Gastroesophageal sphincter (tissue), 4 donors: ENCODE results near the gene C4orf36. TPM values are rescaled to one million over a fixed set of nuclear protein-coding genes. Genes with fewer than 3 reads are reported as not detected.

Source experiments
- ATAC-seq: fragments of 150-250 bp; one replicate; pipeline ENCODE4 v1.9.1; 2016; ENCODE audit warnings: mild to moderate bottlenecking, moderate library complexity
- H3K27ac ChIP-seq, 4 donors: fragments of 200-600 bp; sonication (generic) in 3 of 4; 1 replicate in 3 of 4; 2 replicates in 1 of 4; pipeline ENCODE4 v1.5.1; 2016 to 2019
- H3K27me3 ChIP-seq: fragments of 200-600 bp; sonication (generic); one replicate; pipeline ENCODE4 v1.5.1; 2019
- H3K36me3 ChIP-seq, 2 donors: fragments of 200-600 bp; sonication (generic); one replicate each; pipeline ENCODE4 v1.5.1; 2019; ENCODE audit warnings: control low read depth in 1 of 2
- H3K4me1 ChIP-seq, 3 donors: fragments of 200-600 bp; sonication (generic); 1 replicate in 2 of 3; 2 replicates in 1 of 3; pipeline ENCODE4 v1.5.1; 2016 to 2019; ENCODE audit warnings: control low read depth in 2 of 3
- H3K4me3 ChIP-seq, 2 donors: fragments of 200-600 bp; sonication (generic); one replicate each; pipeline ENCODE4 v1.5.1; 2019; ENCODE audit warnings: mild to moderate bottlenecking in 1 of 2, moderate library complexity in 1 of 2
- H3K9me3 ChIP-seq, 3 donors: fragments of 200-600 bp; sonication (generic); one replicate each; pipeline ENCODE4 v1.5.1; 2017 to 2019; ENCODE audit warnings: control low read depth in 2 of 3
- EP300 ChIP-seq: sonication (generic); formaldehyde crosslinking; IDR thresholded peaks from one replicate; pipeline ENCODE4 v1.6.1; 2017; ENCODE audit warnings: antibody characterized with exemption, mild to moderate bottlenecking
- POLR2A ChIP-seq, 2 donors: fragments of 450-650 bp; IDR thresholded peaks; one replicate each; pipeline ENCODE4 v1.6.1; 2017; ENCODE audit warnings: antibody characterized with exemption in 2 of 2, mild to moderate bottlenecking in 2 of 2, moderate library complexity in 1 of 2
- POLR2AphosphoS5 ChIP-seq: sonication (generic); formaldehyde crosslinking; IDR thresholded peaks from one replicate; pipeline ENCODE4 v1.6.1; 2017; ENCODE audit warnings: antibody characterized with exemption
- WGBS, 2 donors: methylation state at CpG; one replicate each; pipeline ENCODE4 v1.1.5; 2018; ENCODE audit warnings: low coverage in 1 of 2; 5-methylcytosine and 5-hydroxymethylcytosine counted together
- total RNA-seq, 4 donors: library from RNA; depleted of rRNA; stranded (reverse); fragments of >200 nt; gene quantifications; one replicate each; pipeline ENCODE4 v1.1.0, GENCODE V29; 2016
- TF ChIP-seq, protein P1 (sequence below), 4 experiments: fragments of 200-600 bp in 2 of 4; fragments of 450-650 bp in 2 of 4; sonication (generic) in 1 of 4; IDR thresholded peaks; one replicate each; pipeline ENCODE4 v1.5.1; 2017 to 2019; ENCODE audit warnings: antibody characterized with exemption in 4 of 4, mild to moderate bottlenecking in 2 of 4, moderate library complexity in 2 of 4

Gene C4orf36
- total RNA-seq, 4 donors from 2014 or later: not detected

DNA sequence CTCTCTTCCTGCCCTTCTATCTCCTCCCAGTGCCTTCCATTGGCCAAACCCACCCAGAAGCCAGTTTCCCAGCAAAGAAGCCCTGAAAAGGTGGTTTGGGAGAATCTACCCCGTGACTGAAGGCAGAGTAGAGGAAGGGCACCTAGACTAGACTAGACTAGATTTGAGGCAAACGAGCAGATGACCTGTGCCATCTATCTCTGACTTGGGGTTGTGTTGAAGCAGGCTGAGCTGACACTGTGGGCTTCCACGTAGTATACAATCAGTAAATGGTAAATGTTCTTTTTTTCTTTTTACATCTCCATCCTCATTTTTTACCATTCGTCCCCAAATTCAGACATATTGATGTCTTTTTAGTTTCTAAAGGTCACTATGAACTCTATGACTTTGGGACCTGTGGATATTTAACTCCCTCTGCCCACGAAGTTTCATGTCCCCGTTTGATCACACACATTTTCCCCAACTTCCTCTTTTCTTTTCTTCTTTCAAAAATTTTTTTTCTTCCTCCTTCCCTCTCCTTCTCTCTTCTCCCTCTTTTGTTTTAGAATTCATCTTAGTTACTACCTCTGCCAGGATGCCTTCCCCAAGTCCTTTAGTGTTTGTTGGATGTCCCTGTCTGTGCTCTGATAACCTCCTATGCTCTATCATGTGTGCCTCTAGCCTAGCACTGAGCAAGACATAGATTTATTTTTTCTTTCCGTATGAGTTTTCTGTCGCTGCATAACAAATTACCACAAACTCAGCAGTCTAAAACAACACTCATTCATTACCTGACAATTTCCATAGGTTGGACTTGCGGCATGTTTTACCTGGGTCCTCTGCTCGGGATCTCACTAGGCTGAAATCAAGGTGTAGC, 36.4 kb upstream of the C4orf36 start:
- H3K27ac ChIP-seq: peak overlapping the region in 3 of 4 donors; percentile 32 to 71 (median 65)
- H3K27me3 ChIP-seq: no peaks in the 10 kb centered on the region
- no peaks in the 10 kb centered on the region for H3K9me3 ChIP-seq
- TF ChIP-seq, protein P1, sequence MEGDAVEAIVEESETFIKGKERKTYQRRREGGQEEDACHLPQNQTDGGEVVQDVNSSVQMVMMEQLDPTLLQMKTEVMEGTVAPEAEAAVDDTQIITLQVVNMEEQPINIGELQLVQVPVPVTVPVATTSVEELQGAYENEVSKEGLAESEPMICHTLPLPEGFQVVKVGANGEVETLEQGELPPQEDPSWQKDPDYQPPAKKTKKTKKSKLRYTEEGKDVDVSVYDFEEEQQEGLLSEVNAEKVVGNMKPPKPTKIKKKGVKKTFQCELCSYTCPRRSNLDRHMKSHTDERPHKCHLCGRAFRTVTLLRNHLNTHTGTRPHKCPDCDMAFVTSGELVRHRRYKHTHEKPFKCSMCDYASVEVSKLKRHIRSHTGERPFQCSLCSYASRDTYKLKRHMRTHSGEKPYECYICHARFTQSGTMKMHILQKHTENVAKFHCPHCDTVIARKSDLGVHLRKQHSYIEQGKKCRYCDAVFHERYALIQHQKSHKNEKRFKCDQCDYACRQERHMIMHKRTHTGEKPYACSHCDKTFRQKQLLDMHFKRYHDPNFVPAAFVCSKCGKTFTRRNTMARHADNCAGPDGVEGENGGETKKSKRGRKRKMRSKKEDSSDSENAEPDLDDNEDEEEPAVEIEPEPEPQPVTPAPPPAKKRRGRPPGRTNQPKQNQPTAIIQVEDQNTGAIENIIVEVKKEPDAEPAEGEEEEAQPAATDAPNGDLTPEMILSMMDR (IDR thresholded peaks at IDR 0.05): no peak
- TF ChIP-seq POLR2A (IDR thresholded peaks at IDR 0.05) (no peak), POLR2AphosphoS5 (no peak)
- H3K36me3 ChIP-seq: peaks cover 0 to 32% of the 10 kb centered on the region in 2 donors
- ATAC-seq: no peak
- H3K4me3 ChIP-seq: no peak overlapping the region
- H3K4me1 ChIP-seq: peaks cover 0 to 6% (median 3%) of the 10 kb centered on the region in 3 donors
- 75 to 86% methylated on average over 9 to 10 of the region's 10 CpGs for WGBS, 2 donors

DNA sequence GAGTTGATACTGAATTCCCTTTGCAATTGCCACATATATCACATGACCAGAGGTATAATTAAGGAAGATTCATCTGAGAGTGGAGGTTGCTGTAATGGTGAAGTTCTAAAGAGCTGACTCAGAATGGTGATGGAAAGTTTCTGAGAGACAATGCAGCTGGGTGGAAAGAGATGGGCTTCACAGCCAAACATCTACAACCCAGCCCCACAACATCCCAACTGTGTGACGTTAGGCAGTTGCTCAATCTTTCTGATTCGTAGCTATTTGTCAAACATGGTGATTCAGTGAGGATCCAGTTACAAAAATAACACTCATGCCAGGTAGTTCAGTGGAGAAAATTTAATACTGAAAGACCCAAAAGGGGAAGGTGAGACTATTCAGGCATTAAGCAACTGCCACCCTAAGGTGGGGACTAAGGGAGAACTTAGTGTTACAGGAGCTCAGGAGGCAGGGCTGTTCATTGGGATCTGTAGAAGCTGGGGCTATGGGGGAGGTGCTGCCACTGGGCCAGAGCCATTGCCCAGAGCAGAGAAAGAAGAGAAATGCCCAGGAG, 35.7 kb upstream of the C4orf36 start:
- WGBS, 2 donors: 48% methylated on average over 2 of the region's 2 CpGs; no CpG with 5 or more reads in 1 of the 2 donors
- TF ChIP-seq POLR2A (IDR thresholded peaks at IDR 0.05) (no peak), POLR2AphosphoS5 (peak; percentile 45)
- peak; percentile 97 for ATAC-seq
- Histone ChIP-seq H3K36me3 (peaks cover 0 to 32% of the 10 kb centered on the region in 2 donors), H3K4me3 (no peak overlapping the region), H3K9me3 (no peaks in the 10 kb centered on the region), H3K27ac (peak overlapping the region in 3 of 4 donors; percentile 32 to 71 (median 65)), H3K4me1 (peaks cover 0 to 3% (median 0%) of the 10 kb centered on the region in 3 donors), H3K27me3 (no peaks in the 10 kb centered on the region)

GRCh38 chr4:86926435-86927086, 34.3 kb upstream of the C4orf36 start:
- Histone ChIP-seq H3K4me1 (peaks cover 0 to 7% (median 3%) of the 10 kb centered on the region in 3 donors), H3K27me3 (no peaks in the 10 kb centered on the region), H3K36me3 (peaks cover 0 to 30% of the 10 kb centered on the region in 2 donors), H3K9me3 (no peaks in the 10 kb centered on the region), H3K4me3 (no peak overlapping the region), H3K27ac (no peak overlapping the region)
- 81 to 85% methylated on average over 5 to 6 of the region's 6 CpGs for WGBS, 2 donors
- TF ChIP-seq, protein P1 (IDR thresholded peaks at IDR 0.05): no peak
- TF ChIP-seq EP300: no peak
- TF ChIP-seq POLR2AphosphoS5: no peak
- TF ChIP-seq POLR2A (IDR thresholded peaks at IDR 0.05): no peak
- no peak for ATAC-seq

- Histone ChIP-seq H3K4me1 (peaks cover 0 to 7% (median 3%) of the 10 kb centered on the region in 3 donors), H3K4me3 (no peak overlapping the region), H3K27ac (no peak overlapping the region), H3K9me3 (no peaks in the 10 kb centered on the region), H3K27me3 (no peaks in the 10 kb centered on the region), H3K36me3 (peaks cover 0 to 25% of the 10 kb centered on the region in 2 donors)
- TF ChIP-seq POLR2A (IDR thresholded peaks at IDR 0.05): no peak
- TF ChIP-seq POLR2AphosphoS5: no peak
- no peak for TF ChIP-seq EP300
- TF ChIP-seq, protein P1 (IDR thresholded peaks at IDR 0.05): no peak
- 33 to 35% methylated on average over 2 of the region's 2 CpGs for WGBS, 2 donors
- ATAC-seq: no peak
These were observed 32.6 kb upstream of the C4orf36 start for GRCh38 chr4:86924811-86925210.

- WGBS, 2 donors: 84 to 86% methylated on average over 1 of the region's 1 CpG
- no peak overlapping the region for H3K27ac ChIP-seq
- no peaks in the 10 kb centered on the region for H3K9me3 ChIP-seq
- peaks cover 0 to 32% of the 10 kb centered on the region in 2 donors for H3K36me3 ChIP-seq
- no peaks in the 10 kb centered on the region for H3K27me3 ChIP-seq
- H3K4me1 ChIP-seq: peaks cover 0 to 7% (median 0%) of the 10 kb centered on the region in 3 donors
- ATAC-seq: no peak
- TF ChIP-seq, protein P1 (IDR thresholded peaks at IDR 0.05): no peak
- no peak overlapping the region for H3K4me3 ChIP-seq
These were observed 29.5 kb upstream of the C4orf36 start for GRCh38 chr4:86921608-86922252.
